CD4-positive, CD25-positive, alpha-beta regulatory T cell (primary cell): ENCODE results near the gene PREP. TPM values are rescaled to one million over a fixed set of nuclear protein-coding genes. Genes with fewer than 3 reads are reported as not detected.

Experiments
- ATAC-seq, 2 donors: fragments of 150-1000 bp; cut with Tn5 transposase; one replicate each; pipeline ENCODE4 v1.10.0; 2021; ENCODE audit warnings: low read depth in 2 of 2, moderate number of reproducible peaks in 2 of 2, moderate library complexity in 1 of 2
- DNase-seq, 3 donors: peaks; one replicate each; pipeline versions ENCODE4 v3.0.0 to v3.0.0-alpha.2; 2012 to 2022; ENCODE audit warnings: mixed read lengths in 1 of 3
- H3K27ac ChIP-seq: one replicate; pipeline ENCODE4 v1.7.0; 2013; ENCODE audit warnings: mild to moderate bottlenecking, low read length; ENCODE audit not compliant: insufficient read depth, poor library complexity, severe bottlenecking
- H3K27me3 ChIP-seq: one replicate; pipeline ENCODE4 v1.7.0; 2013; ENCODE audit warnings: low read length; ENCODE audit not compliant: control insufficient read depth, insufficient read depth
- H3K36me3 ChIP-seq: one replicate; pipeline ENCODE4 v1.7.0; 2013; ENCODE audit warnings: mild to moderate bottlenecking, low read length, moderate library complexity; ENCODE audit not compliant: control insufficient read depth, insufficient read depth
- H3K4me1 ChIP-seq: 2 replicates; pipeline ENCODE4 v1.7.0; 2013; ENCODE audit warnings: mild to moderate bottlenecking, low read length; ENCODE audit not compliant: insufficient read depth, control insufficient read depth, poor library complexity, severe bottlenecking
- H3K4me3 ChIP-seq: one replicate; pipeline ENCODE4 v1.7.0; 2013; ENCODE audit warnings: low read depth, mild to moderate bottlenecking, low read length, moderate library complexity
- H3K9me3 ChIP-seq, 2 experiments: 1 replicate in 1 of 2; 2 replicates in 1 of 2; pipeline ENCODE4 v1.7.0; 2013; ENCODE audit warnings: low read length in 2 of 2, mild to moderate bottlenecking in 1 of 2, moderate library complexity in 1 of 2; ENCODE audit not compliant: control insufficient read depth in 2 of 2
- H3K27ac Mint-ChIP-seq, 3 donors: one replicate each; pipeline ENCODE4 v1.8.0; 2020 to 2022; ENCODE audit warnings: mild to moderate bottlenecking in 3 of 3, mixed read lengths in 3 of 3, moderate library complexity in 2 of 3
- H3K27me3 Mint-ChIP-seq: one replicate; pipeline ENCODE4 v1.8.0; 2022; ENCODE audit warnings: mild to moderate bottlenecking, mixed read lengths
- H3K36me3 Mint-ChIP-seq: one replicate; pipeline ENCODE4 v1.8.0; 2020; ENCODE audit warnings: mixed read lengths
- H3K4me1 Mint-ChIP-seq, 4 donors: one replicate each; pipeline ENCODE4 v1.8.0; 2020 to 2022; ENCODE audit warnings: mixed read lengths in 4 of 4, mild to moderate bottlenecking in 1 of 4
- H3K4me3 Mint-ChIP-seq, 4 donors: one replicate each; pipeline ENCODE4 v1.8.0; 2020 to 2022; ENCODE audit warnings: mild to moderate bottlenecking in 4 of 4, mixed read lengths in 4 of 4, moderate library complexity in 3 of 4
- H3K9me3 Mint-ChIP-seq, 7 donors: one replicate each; pipeline ENCODE4 v1.8.0; 2020 to 2022; ENCODE audit warnings: mixed read lengths in 7 of 7, mild to moderate bottlenecking in 3 of 7, moderate library complexity in 2 of 7
- polyA plus RNA-seq, 4 donors: library from polyadenylated mRNA; unstranded; fragments of 300-500 nt; fragmentation: Illumina TruSeq; gene quantifications; one replicate each; pipeline ENCODE4 v1.2.3, GENCODE V29; 2021
- total RNA-seq: library from RNA; stranded (reverse); gene quantifications from one replicate; pipeline ENCODE4 v1.2.3, GENCODE V29; 2022

The PREP gene
- total and polyA plus RNA-seq, 5 donors from 2014 or later, result 33.8 to 49.7 (median 41.8) TPM

GRCh38 chr6:105304366-105304765 lies 98.5 kb downstream of the PREP start:
- no peak overlapping the region for H3K27ac ChIP-seq
- ATAC-seq (no peak), DNase-seq (no peak)
- Mint-ChIP-seq H3K27me3 (no peaks in the 10 kb centered on the region), H3K4me3 (no peak overlapping the region), H3K9me3 (no peaks in the 10 kb centered on the region), H3K4me1 (peaks cover 0 to 5% (median 1%) of the 10 kb centered on the region in 4 donors), H3K27ac (no peak overlapping the region), H3K36me3 (peaks cover 44% of the 10 kb centered on the region)
- H3K36me3 ChIP-seq, result peaks cover 30% of the 10 kb centered on the region
- H3K4me3 ChIP-seq, result no peak overlapping the region
- H3K4me1 ChIP-seq, result no peaks in the 10 kb centered on the region
- no peaks in the 10 kb centered on the region for H3K27me3 ChIP-seq
- H3K9me3 ChIP-seq, result no peaks in the 10 kb centered on the region

- Mint-ChIP-seq H3K4me3 (no peak overlapping the region), H3K27ac (no peak overlapping the region), H3K36me3 (peaks cover 41% of the 10 kb centered on the region), H3K27me3 (no peaks in the 10 kb centered on the region), H3K4me1 (peaks cover 0 to 5% (median under 1%) of the 10 kb centered on the region in 4 donors), H3K9me3 (no peaks in the 10 kb centered on the region)
- ATAC-seq, result no peak
- Histone ChIP-seq H3K4me1 (no peaks in the 10 kb centered on the region), H3K27ac (no peak overlapping the region), H3K9me3 (no peaks in the 10 kb centered on the region), H3K4me3 (no peak overlapping the region), H3K36me3 (peaks cover 31% of the 10 kb centered on the region), H3K27me3 (no peaks in the 10 kb centered on the region)
- DNase-seq, result no peak
Observed at GRCh38 chr6:105302617-105303128, 100.2 kb downstream of the PREP start.

GRCh38 chr6:105301756-105302616 lies 100.9 kb downstream of the PREP start:
- peaks cover 0 to 5% (median 1%) of the 10 kb centered on the region in 4 donors for H3K4me1 Mint-ChIP-seq
- H3K36me3 Mint-ChIP-seq, result peaks cover 40% of the 10 kb centered on the region
- Histone ChIP-seq H3K4me1 (no peaks in the 10 kb centered on the region), H3K36me3 (peaks cover 26% of the 10 kb centered on the region), H3K27me3 (no peaks in the 10 kb centered on the region), H3K9me3 (no peaks in the 10 kb centered on the region), H3K4me3 (no peak overlapping the region), H3K27ac (no peak overlapping the region)
- H3K27ac Mint-ChIP-seq, result no peak overlapping the region
- H3K9me3 Mint-ChIP-seq, result no peaks in the 10 kb centered on the region
- H3K27me3 Mint-ChIP-seq, result no peaks in the 10 kb centered on the region
- ATAC-seq (no peak), DNase-seq (no peak)
- no peak overlapping the region for H3K4me3 Mint-ChIP-seq

- DNase-seq, result no peak
- no peaks in the 10 kb centered on the region for H3K4me1 ChIP-seq
- no peak overlapping the region for H3K4me3 ChIP-seq
- ATAC-seq, result no peak
- H3K9me3 ChIP-seq, result no peaks in the 10 kb centered on the region
- H3K4me3 Mint-ChIP-seq, result no peak overlapping the region
- H3K9me3 Mint-ChIP-seq, result no peaks in the 10 kb centered on the region
- peaks cover 39% of the 10 kb centered on the region for H3K36me3 Mint-ChIP-seq
- H3K27me3 Mint-ChIP-seq, result no peaks in the 10 kb centered on the region
- H3K27ac Mint-ChIP-seq, result no peak overlapping the region
- no peaks in the 10 kb centered on the region for H3K27me3 ChIP-seq
- peaks cover 23% of the 10 kb centered on the region for H3K36me3 ChIP-seq
- H3K27ac ChIP-seq, result no peak overlapping the region
- H3K4me1 Mint-ChIP-seq, result peaks cover 0 to 5% (median 1%) of the 10 kb centered on the region in 4 donors
Observed at GRCh38 chr6:105301072-105301503, 101.8 kb downstream of the PREP start.

GRCh38 chr6:105300090-105300489 lies 102.8 kb downstream of the PREP start:
- Mint-ChIP-seq H3K4me3 (no peak overlapping the region), H3K36me3 (peaks cover 40% of the 10 kb centered on the region), H3K9me3 (peaks cover 0 to 1% (median 0%) of the 10 kb centered on the region in 7 donors), H3K4me1 (peaks cover 0 to 5% (median 2%) of the 10 kb centered on the region in 4 donors), H3K27ac (no peak overlapping the region), H3K27me3 (no peaks in the 10 kb centered on the region)
- DNase-seq, result no peak
- no peaks in the 10 kb centered on the region for H3K27me3 ChIP-seq
- H3K9me3 ChIP-seq, result no peaks in the 10 kb centered on the region
- H3K4me3 ChIP-seq, result no peak overlapping the region
- peaks cover 23% of the 10 kb centered on the region for H3K36me3 ChIP-seq
- no peak for ATAC-seq
- no peaks in the 10 kb centered on the region for H3K4me1 ChIP-seq
- no peak overlapping the region for H3K27ac ChIP-seq

GRCh38 chr6:105294129-105294528 lies 108.8 kb downstream of the PREP start:
- ATAC-seq (no peak), DNase-seq (no peak)
- Mint-ChIP-seq H3K27me3 (no peaks in the 10 kb centered on the region), H3K9me3 (peaks cover 0 to 2% (median 0%) of the 10 kb centered on the region in 7 donors), H3K27ac (no peak overlapping the region), H3K4me3 (no peak overlapping the region), H3K36me3 (peaks cover 47% of the 10 kb centered on the region), H3K4me1 (peaks cover 2 to 17% (median 5%) of the 10 kb centered on the region in 4 donors)
- H3K27ac ChIP-seq, result no peak overlapping the region
- H3K4me1 ChIP-seq, result no peaks in the 10 kb centered on the region
- no peaks in the 10 kb centered on the region for H3K9me3 ChIP-seq
- H3K4me3 ChIP-seq, result no peak overlapping the region
- H3K36me3 ChIP-seq, result peaks cover 7% of the 10 kb centered on the region
- no peaks in the 10 kb centered on the region for H3K27me3 ChIP-seq

- Mint-ChIP-seq H3K4me1 (peaks cover 2 to 17% (median 5%) of the 10 kb centered on the region in 4 donors), H3K27ac (peak overlapping the region in 1 of 3 donors; percentile 12), H3K27me3 (no peaks in the 10 kb centered on the region), H3K9me3 (peaks cover 0 to 2% (median 0%) of the 10 kb centered on the region in 7 donors), H3K36me3 (peaks cover 60% of the 10 kb centered on the region), H3K4me3 (no peak overlapping the region)
- no peaks in the 10 kb centered on the region for H3K27me3 ChIP-seq
- ATAC-seq (no peak), DNase-seq (peak in 1 of 3 donors; percentile 3)
- no peak overlapping the region for H3K27ac ChIP-seq
- H3K4me1 ChIP-seq, result no peaks in the 10 kb centered on the region
- peaks cover 13% of the 10 kb centered on the region for H3K36me3 ChIP-seq
- no peaks in the 10 kb centered on the region for H3K9me3 ChIP-seq
- H3K4me3 ChIP-seq, result no peak overlapping the region
Observed at GRCh38 chr6:105292689-105293339, 110.1 kb downstream of the PREP start.
